Liver (tissue), 9 donors: Measurements from ENCODE around the gene SPAM1. TPM values are rescaled to one million over a fixed set of nuclear protein-coding genes. Genes with fewer than 3 reads are reported as not detected.

Experiments used
- DNase-seq: peaks from one replicate; pipeline ENCODE4 v3.0.0-alpha.2; 2017; ENCODE audit warnings: low spot score
- H3K27ac ChIP-seq, 2 donors: one replicate each; pipeline ENCODE4 v1.7.0; 2013; ENCODE audit warnings: inconsistent platforms in 2 of 2, low read length in 2 of 2, control low read depth in 1 of 2, low read depth in 1 of 2, mild to moderate bottlenecking in 1 of 2
- H3K27me3 ChIP-seq, 4 donors: one replicate each; pipeline versions ENCODE4 v1.6.1 to v1.7.0; 2013; ENCODE audit warnings: low read length in 3 of 4, inconsistent platforms in 1 of 4, mild to moderate bottlenecking in 1 of 4, moderate library complexity in 1 of 4; ENCODE audit not compliant: control insufficient read depth in 4 of 4, insufficient read depth in 4 of 4
- H3K36me3 ChIP-seq, 4 donors: one replicate each; pipeline versions ENCODE4 v1.6.1 to v1.7.0; 2013; ENCODE audit warnings: low read length in 3 of 4, mild to moderate bottlenecking in 3 of 4, low read depth in 1 of 4, moderate library complexity in 1 of 4; ENCODE audit not compliant: control insufficient read depth in 4 of 4, insufficient read depth in 3 of 4
- H3K4me1 ChIP-seq, 4 donors: one replicate each; pipeline versions ENCODE4 v1.6.1 to v1.7.0; 2013; ENCODE audit warnings: low read length in 3 of 4, mild to moderate bottlenecking in 3 of 4, moderate library complexity in 1 of 4; ENCODE audit not compliant: control insufficient read depth in 4 of 4, insufficient read depth in 4 of 4
- H3K4me3 ChIP-seq, 3 donors: one replicate each; pipeline versions ENCODE4 v1.6.1 to v1.7.0; 2013; ENCODE audit warnings: low read length in 3 of 3, control low read depth in 1 of 3, low read depth in 1 of 3, mild to moderate bottlenecking in 1 of 3
- H3K9ac ChIP-seq, 2 donors: one replicate each; pipeline ENCODE4 v1.7.0; 2013; ENCODE audit warnings: low read length in 2 of 2, mild to moderate bottlenecking in 2 of 2, moderate library complexity in 2 of 2, control low read depth in 1 of 2, low read depth in 1 of 2
- H3K9me3 ChIP-seq, 4 donors: one replicate each; pipeline versions ENCODE4 v1.6.1 to v1.7.0; 2013; ENCODE audit warnings: low read length in 3 of 4; ENCODE audit not compliant: control insufficient read depth in 4 of 4
- EGR1 ChIP-seq, 2 donors: IDR thresholded peaks; 2 replicates each; pipeline ENCODE4 v1.6.1; 2016 to 2018; ENCODE audit warnings: antibody characterized with exemption in 2 of 2, low read depth in 2 of 2
- FOXA1 ChIP-seq: IDR thresholded peaks from 2 replicates; pipeline ENCODE4 v1.6.1; 2016; ENCODE audit warnings: antibody characterized with exemption
- FOXA2 ChIP-seq: IDR thresholded peaks from 2 replicates; pipeline ENCODE4 v1.6.1; 2016; ENCODE audit warnings: antibody characterized with exemption
- GABPA ChIP-seq, 2 donors: IDR thresholded peaks in 1 of 2; conservative IDR thresholded peaks in 1 of 2; 2 replicates each; pipeline ENCODE4 v1.6.1; 2016; ENCODE audit warnings: antibody characterized with exemption in 2 of 2, mild to moderate bottlenecking in 1 of 2, moderate library complexity in 1 of 2
- HNF4A ChIP-seq, 2 donors: conservative IDR thresholded peaks; 2 replicates each; pipeline ENCODE4 v1.6.1; 2016; ENCODE audit warnings: antibody characterized with exemption in 2 of 2, mild to moderate bottlenecking in 2 of 2
- HNF4G ChIP-seq: IDR thresholded peaks from 2 replicates; pipeline ENCODE4 v1.6.1; 2016; ENCODE audit warnings: antibody characterized with exemption
- JUND ChIP-seq, 2 donors: IDR thresholded peaks; 2 replicates each; pipeline ENCODE4 v1.6.1; 2016; ENCODE audit warnings: antibody characterized with exemption in 2 of 2
- NR2F2 ChIP-seq: IDR thresholded peaks from 2 replicates; pipeline ENCODE4 v1.6.1; 2016; ENCODE audit warnings: antibody characterized with exemption
- RXRA ChIP-seq, 2 donors: IDR thresholded peaks; 2 replicates each; pipeline ENCODE4 v1.6.1; 2017 to 2018; ENCODE audit warnings: antibody characterized with exemption in 2 of 2, mild to moderate bottlenecking in 1 of 2
- SP1 ChIP-seq: IDR thresholded peaks from 2 replicates; pipeline ENCODE4 v1.6.1; 2018; ENCODE audit warnings: antibody characterized with exemption, mild to moderate bottlenecking
- TAF1 ChIP-seq: conservative IDR thresholded peaks from 2 replicates; pipeline ENCODE4 v1.6.1; 2016; ENCODE audit warnings: antibody characterized with exemption, mild to moderate bottlenecking
- YY1 ChIP-seq: IDR thresholded peaks from 2 replicates; pipeline ENCODE4 v1.6.1; 2016; ENCODE audit warnings: antibody characterized with exemption, mild to moderate bottlenecking
- WGBS: extraction: QIAGEN DNeasy Blood & Tissue Kit; methylation state at CpG from one replicate; pipeline ENCODE4 v1.1.7; 2013; 5-methylcytosine and 5-hydroxymethylcytosine counted together
- polyA plus RNA-seq, 2 donors: library from polyadenylated mRNA; stranded (reverse) in 1 of 2; unstranded in 1 of 2; fragments of 200-250 nt in 1 of 2; fragments of >200 nt in 1 of 2; fragmentation: Nextera tagmentation in 1 of 2; extraction: Ambion mirVana in 1 of 2; gene quantifications; one replicate each; pipeline versions ENCODE4 v1.2.1 to v1.2.3, GENCODE V29; 2013 to 2015
- total RNA-seq, 2 donors: library from RNA; depleted of rRNA; stranded (reverse); fragments of >200 nt; gene quantifications; one replicate each; pipeline ENCODE4 v1.2.3, GENCODE V29; 2014
- TF ChIP-seq, protein P1 (sequence below): IDR thresholded peaks from 2 replicates; pipeline ENCODE4 v1.6.1; 2016; ENCODE audit warnings: antibody characterized with exemption
- TF ChIP-seq, protein P2 (sequence below): IDR thresholded peaks from 2 replicates; pipeline ENCODE4 v1.6.1; 2016; ENCODE audit warnings: antibody characterized with exemption
- TF ChIP-seq, protein P3 (sequence below): IDR thresholded peaks from 2 replicates; pipeline ENCODE4 v1.6.1; 2016; ENCODE audit warnings: antibody characterized with exemption
- TF ChIP-seq, protein P4 (sequence below): fragments of 150-350 bp; IDR thresholded peaks from 2 replicates; pipeline ENCODE4 v1.5.1; 2017; ENCODE audit warnings: improper control_type of control experiment, low read depth, low read length; ENCODE audit not compliant: missing input control
- TF ChIP-seq, protein P5 (sequence below): IDR thresholded peaks from 2 replicates; pipeline ENCODE4 v1.6.1; 2016; ENCODE audit warnings: antibody characterized with exemption, mild to moderate bottlenecking
- donor health status: healthy.
- donor health status: healthy.
- donor health status: healthy.
- donor health status: healthy.
- donor health status: healthy.

The SPAM1 gene
- total and polyA plus RNA-seq, 4 donors: not detected

DNA sequence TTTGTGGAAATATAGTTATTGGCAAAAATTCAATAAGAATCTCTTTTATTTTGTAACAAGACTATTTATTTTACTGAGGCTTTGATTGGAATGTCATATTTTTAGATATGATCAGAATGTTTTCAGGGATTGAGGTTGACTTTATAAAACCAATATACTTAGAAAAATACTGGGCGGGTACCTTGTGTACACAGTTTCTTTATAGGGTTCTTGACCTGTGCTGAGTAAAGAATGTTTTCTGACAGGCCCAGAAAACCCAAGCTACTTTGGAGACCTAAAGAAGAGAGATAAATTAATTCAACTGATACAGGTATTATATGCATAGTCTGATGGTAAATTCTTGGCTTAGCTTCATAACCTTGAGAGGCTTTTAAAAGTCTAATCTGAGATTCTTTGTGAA is 23.9 kb upstream of the SPAM1 start:
- Histone ChIP-seq H3K4me1 (no peaks in the 10 kb centered on the region), H3K4me3 (no peak overlapping the region), H3K9me3 (no peaks in the 10 kb centered on the region), H3K36me3 (no peaks in the 10 kb centered on the region), H3K9ac (no peak overlapping the region), H3K27ac (no peak overlapping the region), H3K27me3 (no peaks in the 10 kb centered on the region)
- no peak for TF ChIP-seq TAF1
- TF ChIP-seq, protein P1, sequence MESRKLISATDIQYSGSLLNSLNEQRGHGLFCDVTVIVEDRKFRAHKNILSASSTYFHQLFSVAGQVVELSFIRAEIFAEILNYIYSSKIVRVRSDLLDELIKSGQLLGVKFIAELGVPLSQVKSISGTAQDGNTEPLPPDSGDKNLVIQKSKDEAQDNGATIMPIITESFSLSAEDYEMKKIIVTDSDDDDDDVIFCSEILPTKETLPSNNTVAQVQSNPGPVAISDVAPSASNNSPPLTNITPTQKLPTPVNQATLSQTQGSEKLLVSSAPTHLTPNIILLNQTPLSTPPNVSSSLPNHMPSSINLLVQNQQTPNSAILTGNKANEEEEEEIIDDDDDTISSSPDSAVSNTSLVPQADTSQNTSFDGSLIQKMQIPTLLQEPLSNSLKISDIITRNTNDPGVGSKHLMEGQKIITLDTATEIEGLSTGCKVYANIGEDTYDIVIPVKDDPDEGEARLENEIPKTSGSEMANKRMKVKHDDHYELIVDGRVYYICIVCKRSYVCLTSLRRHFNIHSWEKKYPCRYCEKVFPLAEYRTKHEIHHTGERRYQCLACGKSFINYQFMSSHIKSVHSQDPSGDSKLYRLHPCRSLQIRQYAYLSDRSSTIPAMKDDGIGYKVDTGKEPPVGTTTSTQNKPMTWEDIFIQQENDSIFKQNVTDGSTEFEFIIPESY: no peak
- TF ChIP-seq, protein P2, sequence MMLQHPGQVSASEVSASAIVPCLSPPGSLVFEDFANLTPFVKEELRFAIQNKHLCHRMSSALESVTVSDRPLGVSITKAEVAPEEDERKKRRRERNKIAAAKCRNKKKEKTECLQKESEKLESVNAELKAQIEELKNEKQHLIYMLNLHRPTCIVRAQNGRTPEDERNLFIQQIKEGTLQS: no peak
- TF ChIP-seq, protein P3, sequence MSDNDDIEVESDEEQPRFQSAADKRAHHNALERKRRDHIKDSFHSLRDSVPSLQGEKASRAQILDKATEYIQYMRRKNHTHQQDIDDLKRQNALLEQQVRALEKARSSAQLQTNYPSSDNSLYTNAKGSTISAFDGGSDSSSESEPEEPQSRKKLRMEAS: no peak
- TF ChIP-seq HNF4A (conservative IDR thresholded peaks at IDR 0.05): no peak
- TF ChIP-seq, protein P4, sequence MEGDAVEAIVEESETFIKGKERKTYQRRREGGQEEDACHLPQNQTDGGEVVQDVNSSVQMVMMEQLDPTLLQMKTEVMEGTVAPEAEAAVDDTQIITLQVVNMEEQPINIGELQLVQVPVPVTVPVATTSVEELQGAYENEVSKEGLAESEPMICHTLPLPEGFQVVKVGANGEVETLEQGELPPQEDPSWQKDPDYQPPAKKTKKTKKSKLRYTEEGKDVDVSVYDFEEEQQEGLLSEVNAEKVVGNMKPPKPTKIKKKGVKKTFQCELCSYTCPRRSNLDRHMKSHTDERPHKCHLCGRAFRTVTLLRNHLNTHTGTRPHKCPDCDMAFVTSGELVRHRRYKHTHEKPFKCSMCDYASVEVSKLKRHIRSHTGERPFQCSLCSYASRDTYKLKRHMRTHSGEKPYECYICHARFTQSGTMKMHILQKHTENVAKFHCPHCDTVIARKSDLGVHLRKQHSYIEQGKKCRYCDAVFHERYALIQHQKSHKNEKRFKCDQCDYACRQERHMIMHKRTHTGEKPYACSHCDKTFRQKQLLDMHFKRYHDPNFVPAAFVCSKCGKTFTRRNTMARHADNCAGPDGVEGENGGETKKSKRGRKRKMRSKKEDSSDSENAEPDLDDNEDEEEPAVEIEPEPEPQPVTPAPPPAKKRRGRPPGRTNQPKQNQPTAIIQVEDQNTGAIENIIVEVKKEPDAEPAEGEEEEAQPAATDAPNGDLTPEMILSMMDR: no peak
- TF ChIP-seq JUND (IDR thresholded peaks at IDR 0.05): no peak
- TF ChIP-seq, protein P5, sequence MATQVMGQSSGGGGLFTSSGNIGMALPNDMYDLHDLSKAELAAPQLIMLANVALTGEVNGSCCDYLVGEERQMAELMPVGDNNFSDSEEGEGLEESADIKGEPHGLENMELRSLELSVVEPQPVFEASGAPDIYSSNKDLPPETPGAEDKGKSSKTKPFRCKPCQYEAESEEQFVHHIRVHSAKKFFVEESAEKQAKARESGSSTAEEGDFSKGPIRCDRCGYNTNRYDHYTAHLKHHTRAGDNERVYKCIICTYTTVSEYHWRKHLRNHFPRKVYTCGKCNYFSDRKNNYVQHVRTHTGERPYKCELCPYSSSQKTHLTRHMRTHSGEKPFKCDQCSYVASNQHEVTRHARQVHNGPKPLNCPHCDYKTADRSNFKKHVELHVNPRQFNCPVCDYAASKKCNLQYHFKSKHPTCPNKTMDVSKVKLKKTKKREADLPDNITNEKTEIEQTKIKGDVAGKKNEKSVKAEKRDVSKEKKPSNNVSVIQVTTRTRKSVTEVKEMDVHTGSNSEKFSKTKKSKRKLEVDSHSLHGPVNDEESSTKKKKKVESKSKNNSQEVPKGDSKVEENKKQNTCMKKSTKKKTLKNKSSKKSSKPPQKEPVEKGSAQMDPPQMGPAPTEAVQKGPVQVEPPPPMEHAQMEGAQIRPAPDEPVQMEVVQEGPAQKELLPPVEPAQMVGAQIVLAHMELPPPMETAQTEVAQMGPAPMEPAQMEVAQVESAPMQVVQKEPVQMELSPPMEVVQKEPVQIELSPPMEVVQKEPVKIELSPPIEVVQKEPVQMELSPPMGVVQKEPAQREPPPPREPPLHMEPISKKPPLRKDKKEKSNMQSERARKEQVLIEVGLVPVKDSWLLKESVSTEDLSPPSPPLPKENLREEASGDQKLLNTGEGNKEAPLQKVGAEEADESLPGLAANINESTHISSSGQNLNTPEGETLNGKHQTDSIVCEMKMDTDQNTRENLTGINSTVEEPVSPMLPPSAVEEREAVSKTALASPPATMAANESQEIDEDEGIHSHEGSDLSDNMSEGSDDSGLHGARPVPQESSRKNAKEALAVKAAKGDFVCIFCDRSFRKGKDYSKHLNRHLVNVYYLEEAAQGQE: no peak
- TF ChIP-seq RXRA (IDR thresholded peaks at IDR 0.05): no peak
- TF ChIP-seq FOXA1: no peak
- no peak for TF ChIP-seq GABPA (IDR thresholded peaks at IDR 0.05 in 1 of 2, conservative IDR thresholded peaks at IDR 0.05 in 1 of 2)
- no peak for TF ChIP-seq FOXA2
- TF ChIP-seq HNF4G: no peak
- no peak for TF ChIP-seq NR2F2
- no peak for TF ChIP-seq EGR1 (IDR thresholded peaks at IDR 0.05; ENCODE audit: low read depth in 2 of 2)
- no peak for TF ChIP-seq YY1
- DNase-seq: no peak
- WGBS: 65% methylated on average over 1 of the region's 1 CpG

DNA sequence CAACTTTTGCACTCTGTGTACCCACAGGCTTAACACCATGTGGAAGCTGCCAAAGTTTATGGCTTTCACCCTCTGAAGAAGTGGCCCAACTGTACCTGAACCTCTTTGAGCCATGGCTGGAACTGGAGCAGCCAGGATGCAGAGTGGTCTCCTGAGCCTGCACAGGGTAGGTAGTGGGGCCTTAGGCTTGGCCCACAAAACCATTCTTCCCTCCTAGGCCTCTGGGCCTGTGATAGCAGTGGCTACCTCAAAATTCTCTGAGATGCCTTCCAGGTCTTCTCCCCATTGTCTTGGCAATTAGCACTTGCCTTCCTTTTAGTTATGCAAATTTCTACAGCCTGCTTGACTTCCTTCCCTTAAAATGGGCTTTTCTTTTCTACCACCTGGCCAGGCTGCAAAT is 19.3 kb upstream of the SPAM1 start:
- Histone ChIP-seq H3K27ac (no peak overlapping the region), H3K4me3 (no peak overlapping the region), H3K4me1 (no peaks in the 10 kb centered on the region), H3K9ac (no peak overlapping the region), H3K9me3 (no peaks in the 10 kb centered on the region), H3K36me3 (no peaks in the 10 kb centered on the region), H3K27me3 (no peaks in the 10 kb centered on the region)
- DNase-seq: no peak
- TF ChIP-seq NR2F2 (no peak), JUND (IDR thresholded peaks at IDR 0.05) (no peak), GABPA (IDR thresholded peaks at IDR 0.05 in 1 of 2, conservative IDR thresholded peaks at IDR 0.05 in 1 of 2) (no peak), SP1 (no peak)
